Type B pancreatic cell (in vitro differentiated cells): ENCODE results near the gene NOM1. TPM values are rescaled to one million over a fixed set of nuclear protein-coding genes. Genes with fewer than 3 reads are reported as not detected.

ENCODE experiments used
- DNase-seq: peaks from one replicate; pipeline ENCODE4 v3.0.0; 2021; ENCODE audit warnings: mixed read lengths; ENCODE audit not compliant: unreplicated experiment; ENCODE audit errors: extremely low spot score
- H3K27ac Mint-ChIP-seq: 2 replicates; pipeline ENCODE4 v1.8.0; 2021; ENCODE audit warnings: mild to moderate bottlenecking, mixed read lengths
- H3K27me3 Mint-ChIP-seq: 2 replicates; pipeline ENCODE4 v1.8.0; 2021; ENCODE audit warnings: mixed read lengths
- H3K36me3 Mint-ChIP-seq: 2 replicates; pipeline ENCODE4 v1.8.0; 2021; ENCODE audit warnings: mixed read lengths
- H3K4me1 Mint-ChIP-seq: one replicate; pipeline ENCODE4 v1.8.0; 2021; ENCODE audit warnings: mixed read lengths; ENCODE audit not compliant: unreplicated experiment
- H3K4me3 Mint-ChIP-seq: 2 replicates; pipeline ENCODE4 v1.8.0; 2021; ENCODE audit warnings: mild to moderate bottlenecking, mixed read lengths
- H3K9me3 Mint-ChIP-seq: 2 replicates; pipeline ENCODE4 v1.8.0; 2021; ENCODE audit warnings: mixed read lengths
- total RNA-seq: library from RNA; stranded (reverse); gene quantifications from 2 replicates; pipeline ENCODE4 v1.2.1, GENCODE V29; 2021; ENCODE audit warnings: low replicate concordance
- TF ChIP-seq, protein P1 (sequence below): fragments of 200-600 bp; sonication (generic); conservative IDR thresholded peaks from 2 replicates; pipeline ENCODE4 v1.5.0; 2021; ENCODE audit warnings: antibody characterized with exemption, mild to moderate bottlenecking

Gene NOM1
- total RNA-seq, 1 donor from 2014 or later = 26.9 TPM

DNA sequence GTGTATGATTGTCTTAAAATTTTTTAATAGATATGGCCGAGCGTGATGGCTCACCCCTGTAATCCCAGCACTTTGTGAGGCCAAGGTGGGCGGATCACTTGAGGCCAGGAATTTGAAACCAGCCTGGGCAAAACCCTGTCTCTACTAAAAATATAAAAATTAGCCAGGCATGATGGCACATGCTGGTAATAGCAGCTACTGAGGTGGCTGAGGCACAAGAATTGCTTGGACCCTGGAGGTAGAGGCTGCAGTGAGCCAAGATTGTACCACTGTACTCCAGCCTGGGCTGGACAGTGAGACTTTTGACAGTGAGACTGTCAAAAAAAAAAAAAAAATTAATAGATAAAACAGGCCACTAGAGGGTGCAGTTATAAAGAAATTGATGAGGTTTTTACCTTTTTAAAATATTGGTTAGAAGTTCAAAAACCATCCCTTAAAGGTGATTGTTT, 20.5 kb downstream of the NOM1 start:
- Mint-ChIP-seq H3K9me3 (no peaks in the 10 kb centered on the region), H3K36me3 (no peaks in the 10 kb centered on the region), H3K27ac (no peak overlapping the region), H3K4me1 (no peaks in the 10 kb centered on the region), H3K4me3 (no peak overlapping the region), H3K27me3 (no peaks in the 10 kb centered on the region)
- TF ChIP-seq, protein P1, sequence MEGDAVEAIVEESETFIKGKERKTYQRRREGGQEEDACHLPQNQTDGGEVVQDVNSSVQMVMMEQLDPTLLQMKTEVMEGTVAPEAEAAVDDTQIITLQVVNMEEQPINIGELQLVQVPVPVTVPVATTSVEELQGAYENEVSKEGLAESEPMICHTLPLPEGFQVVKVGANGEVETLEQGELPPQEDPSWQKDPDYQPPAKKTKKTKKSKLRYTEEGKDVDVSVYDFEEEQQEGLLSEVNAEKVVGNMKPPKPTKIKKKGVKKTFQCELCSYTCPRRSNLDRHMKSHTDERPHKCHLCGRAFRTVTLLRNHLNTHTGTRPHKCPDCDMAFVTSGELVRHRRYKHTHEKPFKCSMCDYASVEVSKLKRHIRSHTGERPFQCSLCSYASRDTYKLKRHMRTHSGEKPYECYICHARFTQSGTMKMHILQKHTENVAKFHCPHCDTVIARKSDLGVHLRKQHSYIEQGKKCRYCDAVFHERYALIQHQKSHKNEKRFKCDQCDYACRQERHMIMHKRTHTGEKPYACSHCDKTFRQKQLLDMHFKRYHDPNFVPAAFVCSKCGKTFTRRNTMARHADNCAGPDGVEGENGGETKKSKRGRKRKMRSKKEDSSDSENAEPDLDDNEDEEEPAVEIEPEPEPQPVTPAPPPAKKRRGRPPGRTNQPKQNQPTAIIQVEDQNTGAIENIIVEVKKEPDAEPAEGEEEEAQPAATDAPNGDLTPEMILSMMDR = peak; percentile 72
- DNase-seq = no peak

GRCh38 chr7:156975620-156976019, 26.1 kb downstream of the NOM1 start:
- no peaks in the 10 kb centered on the region for H3K4me1 Mint-ChIP-seq
- peaks cover 10% of the 10 kb centered on the region for H3K9me3 Mint-ChIP-seq
- TF ChIP-seq, protein P1 = no peak
- H3K4me3 Mint-ChIP-seq = no peak overlapping the region
- no peaks in the 10 kb centered on the region for H3K27me3 Mint-ChIP-seq
- no peak for DNase-seq
- peaks cover 9% of the 10 kb centered on the region for H3K36me3 Mint-ChIP-seq
- H3K27ac Mint-ChIP-seq = no peak overlapping the region

- Mint-ChIP-seq H3K4me1 (no peaks in the 10 kb centered on the region), H3K27me3 (no peaks in the 10 kb centered on the region), H3K36me3 (peaks cover 9% of the 10 kb centered on the region), H3K4me3 (no peak overlapping the region), H3K9me3 (peaks cover 10% of the 10 kb centered on the region), H3K27ac (no peak overlapping the region)
- TF ChIP-seq, protein P1 = no peak
- no peak for DNase-seq
Observed at GRCh38 chr7:156979007-156979606, 29.6 kb downstream of the NOM1 start.

- Mint-ChIP-seq H3K27me3 (no peaks in the 10 kb centered on the region), H3K4me3 (no peak overlapping the region), H3K36me3 (peaks cover 9% of the 10 kb centered on the region), H3K9me3 (peaks cover 10% of the 10 kb centered on the region), H3K27ac (no peak overlapping the region), H3K4me1 (no peaks in the 10 kb centered on the region)
- TF ChIP-seq, protein P1 = no peak
- no peak for DNase-seq
Observed at GRCh38 chr7:156979711-156980110, 30.2 kb downstream of the NOM1 start.

- DNase-seq = no peak
- Mint-ChIP-seq H3K4me3 (no peak overlapping the region), H3K4me1 (peaks cover 6% of the 10 kb centered on the region), H3K27ac (no peak overlapping the region), H3K27me3 (peaks cover 4% of the 10 kb centered on the region), H3K36me3 (peaks cover 6% of the 10 kb centered on the region), H3K9me3 (peaks cover 6% of the 10 kb centered on the region)
- TF ChIP-seq, protein P1 = no peak
Observed at GRCh38 chr7:156984174-156984891, 34.8 kb downstream of the NOM1 start.
